ENCODE measurements around the gene SLC22A12. TPM values are rescaled to one million over a fixed set of nuclear protein-coding genes. Genes with fewer than 3 reads are reported as not detected.

SLC22A12 gene
- total RNA-seq, 4 donors from 2014 or later, result not detected

GRCh38 chr11:64629103-64629502, 38.1 kb downstream of the SLC22A12 start:
- Histone ChIP-seq H3K27ac (peak overlapping the region; percentile 3 to 56 (median 25)), H3K36me3 (no peaks in the 10 kb centered on the region)
- WGBS, 2 donors (ENCODE audit: low coverage in 1 of 2), result 82% methylated on average over 2 to 6 of the region's 6 CpGs

GRCh38 chr11:64629796-64630562, 39.0 kb downstream of the SLC22A12 start:
- no peaks in the 10 kb centered on the region for H3K36me3 ChIP-seq
- peak; percentile 54 for DNase-seq
- peak in 3 of 5 experiments; percentile 12 to 22 (median 13) for TF ChIP-seq CTCF (IDR thresholded peaks at IDR 0.05)
- TF ChIP-seq EP300 (IDR thresholded peaks at IDR 0.05; ENCODE audit: low read depth), result no peak
- in situ Hi-C loops (cut with MboI; ENCODE audit: low pct_ligation_motif_present in 1 of 4, low pct_unique_long_range_greater_than_20kb in 1 of 4, low sequenced_read_pairs in 3 of 4) (no loop called here), intact Hi-C loops (cut with DNase I; ENCODE audit: low total_unique reads) (no loop called here)
- H3K4me3 ChIP-seq, result no peak overlapping the region
- no peaks in the 10 kb centered on the region for H3K27me3 ChIP-seq
- WGBS, 2 donors (ENCODE audit: low coverage in 1 of 2), result 65 to 83% methylated on average over 8 to 56 of the region's 56 CpGs
- no peaks in the 10 kb centered on the region for H3K9me3 ChIP-seq
- peak overlapping the region; percentile 6 to 56 (median 25) for H3K27ac ChIP-seq
- no peaks in the 10 kb centered on the region for H3K4me1 ChIP-seq

More at GRCh38 chr11:64629103-64629502, 38.1 kb downstream of the SLC22A12 start:
- in situ Hi-C loops (cut with MboI; ENCODE audit: low pct_ligation_motif_present in 1 of 4, low pct_unique_long_range_greater_than_20kb in 1 of 4, low sequenced_read_pairs in 3 of 4), result no loop called here
- DNase-seq, result no peak
- H3K9me3 ChIP-seq, result no peaks in the 10 kb centered on the region
- H3K4me3 ChIP-seq, result no peak overlapping the region
- H3K4me1 ChIP-seq, result no peaks in the 10 kb centered on the region
- intact Hi-C loops (cut with DNase I; ENCODE audit: low total_unique reads), result no loop called here
- no peaks in the 10 kb centered on the region for H3K27me3 ChIP-seq
- TF ChIP-seq EP300 (IDR thresholded peaks at IDR 0.05; ENCODE audit: low read depth) (no peak), CTCF (IDR thresholded peaks at IDR 0.05) (no peak)

GRCh38 chr11:64631675-64632074, 40.7 kb downstream of the SLC22A12 start:
- Histone ChIP-seq H3K27me3 (no peaks in the 10 kb centered on the region), H3K4me1 (no peaks in the 10 kb centered on the region), H3K36me3 (no peaks in the 10 kb centered on the region), H3K9me3 (no peaks in the 10 kb centered on the region), H3K27ac (no peak overlapping the region), H3K4me3 (no peak overlapping the region)
- DNase-seq, result no peak
- 80% methylated on average over 4 of the region's 4 CpGs; no CpG with 5 or more reads in 1 of the 2 donors for WGBS, 2 donors (ENCODE audit: low coverage in 1 of 2)
- intact Hi-C loops (cut with DNase I; ENCODE audit: low total_unique reads), result no loop called here
- TF ChIP-seq EP300 (IDR thresholded peaks at IDR 0.05; ENCODE audit: low read depth) (no peak), POLR2AphosphoS5 (IDR thresholded peaks at IDR 0.05) (no peak), CTCF (IDR thresholded peaks at IDR 0.05) (no peak), POLR2A (IDR thresholded peaks at IDR 0.05) (no peak)
- in situ Hi-C loops (cut with MboI; ENCODE audit: low pct_ligation_motif_present in 1 of 4, low pct_unique_long_range_greater_than_20kb in 1 of 4, low sequenced_read_pairs in 3 of 4), result no loop called here

- in situ Hi-C loops (cut with MboI; ENCODE audit: low pct_ligation_motif_present in 1 of 4, low pct_unique_long_range_greater_than_20kb in 1 of 4, low sequenced_read_pairs in 3 of 4) (no loop called here), intact Hi-C loops (cut with DNase I; ENCODE audit: low total_unique reads) (no loop called here)
- Histone ChIP-seq H3K27ac (no peak overlapping the region), H3K36me3 (no peaks in the 10 kb centered on the region), H3K4me1 (peaks cover 0 to 1% (median 0%) of the 10 kb centered on the region in 4 donors), H3K9me3 (no peaks in the 10 kb centered on the region), H3K4me3 (no peak overlapping the region), H3K27me3 (no peaks in the 10 kb centered on the region)
- 80% methylated on average over 6 of the region's 6 CpGs; no CpG with 5 or more reads in 1 of the 2 donors for WGBS, 2 donors (ENCODE audit: low coverage in 1 of 2)
- no peak for DNase-seq
- TF ChIP-seq POLR2A (IDR thresholded peaks at IDR 0.05), result no peak
Measured at GRCh38 chr11:64632237-64632636, 41.2 kb downstream of the SLC22A12 start.

- H3K4me3 ChIP-seq, result no peak overlapping the region
- 91 to 95% methylated on average over 4 to 10 of the region's 10 CpGs for WGBS, 2 donors (ENCODE audit: low coverage in 1 of 2)
- in situ Hi-C loops (cut with MboI; ENCODE audit: low pct_ligation_motif_present in 1 of 4, low pct_unique_long_range_greater_than_20kb in 1 of 4, low sequenced_read_pairs in 3 of 4), result no loop called here
Measured at GRCh38 chr11:64632654-64633053, 41.6 kb downstream of the SLC22A12 start.

More at GRCh38 chr11:64632654-64633053, 41.6 kb downstream of the SLC22A12 start:
- intact Hi-C loops (cut with DNase I; ENCODE audit: low total_unique reads), result no loop called here
- Histone ChIP-seq H3K27ac (no peak overlapping the region), H3K27me3 (no peaks in the 10 kb centered on the region), H3K36me3 (no peaks in the 10 kb centered on the region), H3K9me3 (no peaks in the 10 kb centered on the region), H3K4me1 (peaks cover 0 to 5% (median 3%) of the 10 kb centered on the region in 4 donors)
- no peak for TF ChIP-seq POLR2A (IDR thresholded peaks at IDR 0.05)
- TF ChIP-seq POLR2AphosphoS5 (IDR thresholded peaks at IDR 0.05), result no peak
- TF ChIP-seq EP300 (IDR thresholded peaks at IDR 0.05; ENCODE audit: low read depth), result no peak
- no peak for TF ChIP-seq CTCF (IDR thresholded peaks at IDR 0.05)
- DNase-seq, result no peak

All from transverse colon (tissue), 4 donors.